NB4 (cell line): ENCODE data around the gene NCS1.

Source experiments
- MYC ChIP-seq: IDR thresholded peaks from 2 replicates; pipeline ENCODE4 v1.6.1; 2011; ENCODE audit warnings: low read depth, low read length
- POLR2A ChIP-seq: IDR thresholded peaks from 2 replicates; pipeline ENCODE4 v1.6.1; 2011; ENCODE audit warnings: mild to moderate bottlenecking; ENCODE audit not compliant: insufficient read length; ENCODE audit errors: extremely low read depth
- TF ChIP-seq, protein P1 (sequence below): IDR thresholded peaks from one replicate; pipeline ENCODE4 v1.5.1; 2012; ENCODE audit warnings: low read depth, low read length

DNA sequence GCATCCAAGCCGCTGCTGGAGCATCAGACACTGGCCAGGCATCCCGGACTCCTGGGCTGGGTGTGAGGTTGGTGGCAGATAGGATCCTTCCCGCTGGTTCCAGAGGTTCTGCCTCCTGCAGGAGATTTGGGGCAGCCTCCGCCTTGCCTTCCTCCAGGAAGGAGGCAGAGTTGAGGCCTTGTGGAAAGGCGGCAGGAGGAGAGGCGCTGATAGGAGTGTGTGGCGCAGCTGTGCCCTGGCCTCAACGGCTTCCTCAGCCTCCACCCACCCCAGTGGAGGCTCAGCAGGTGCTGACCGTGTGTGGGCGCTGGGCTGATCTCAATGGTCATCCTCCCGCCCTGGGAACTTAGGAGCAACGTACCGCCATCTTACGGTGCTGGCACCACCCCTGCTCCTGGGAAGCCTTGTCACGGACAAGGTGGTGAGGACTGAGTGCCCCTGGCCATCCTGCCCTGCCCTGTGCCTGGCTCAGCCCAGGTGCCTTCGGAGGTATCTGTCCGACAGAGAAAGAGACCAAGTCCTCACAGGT is 10.2 kb downstream of the NCS1 start:
- TF ChIP-seq, protein P1, sequence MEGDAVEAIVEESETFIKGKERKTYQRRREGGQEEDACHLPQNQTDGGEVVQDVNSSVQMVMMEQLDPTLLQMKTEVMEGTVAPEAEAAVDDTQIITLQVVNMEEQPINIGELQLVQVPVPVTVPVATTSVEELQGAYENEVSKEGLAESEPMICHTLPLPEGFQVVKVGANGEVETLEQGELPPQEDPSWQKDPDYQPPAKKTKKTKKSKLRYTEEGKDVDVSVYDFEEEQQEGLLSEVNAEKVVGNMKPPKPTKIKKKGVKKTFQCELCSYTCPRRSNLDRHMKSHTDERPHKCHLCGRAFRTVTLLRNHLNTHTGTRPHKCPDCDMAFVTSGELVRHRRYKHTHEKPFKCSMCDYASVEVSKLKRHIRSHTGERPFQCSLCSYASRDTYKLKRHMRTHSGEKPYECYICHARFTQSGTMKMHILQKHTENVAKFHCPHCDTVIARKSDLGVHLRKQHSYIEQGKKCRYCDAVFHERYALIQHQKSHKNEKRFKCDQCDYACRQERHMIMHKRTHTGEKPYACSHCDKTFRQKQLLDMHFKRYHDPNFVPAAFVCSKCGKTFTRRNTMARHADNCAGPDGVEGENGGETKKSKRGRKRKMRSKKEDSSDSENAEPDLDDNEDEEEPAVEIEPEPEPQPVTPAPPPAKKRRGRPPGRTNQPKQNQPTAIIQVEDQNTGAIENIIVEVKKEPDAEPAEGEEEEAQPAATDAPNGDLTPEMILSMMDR: no peak
- TF ChIP-seq POLR2A (no peak), MYC (no peak)
